Measurements from ENCODE around the gene ZNF577. TPM values are rescaled to one million over a fixed set of nuclear protein-coding genes. Genes with fewer than 3 reads are reported as not detected.

The ZNF577 gene
- 14.7 and 21.3 TPM in 2 replicates for total RNA-seq (ENCODE audit: low replicate concordance)
- long read RNA-seq, transcript ZNF577-218 (7 exons, 1,865 nt): major isoform, 8 of 48 reads
- long read RNA-seq, transcript ZNF577-201 (7 exons, 3,074 nt): minor isoform, 5 of 48 reads
- long read RNA-seq, partial matches to known transcripts: 5 of 48 reads
- long read RNA-seq, other reads (novel, unspliced or antisense): 26 of 48 reads

DNA sequence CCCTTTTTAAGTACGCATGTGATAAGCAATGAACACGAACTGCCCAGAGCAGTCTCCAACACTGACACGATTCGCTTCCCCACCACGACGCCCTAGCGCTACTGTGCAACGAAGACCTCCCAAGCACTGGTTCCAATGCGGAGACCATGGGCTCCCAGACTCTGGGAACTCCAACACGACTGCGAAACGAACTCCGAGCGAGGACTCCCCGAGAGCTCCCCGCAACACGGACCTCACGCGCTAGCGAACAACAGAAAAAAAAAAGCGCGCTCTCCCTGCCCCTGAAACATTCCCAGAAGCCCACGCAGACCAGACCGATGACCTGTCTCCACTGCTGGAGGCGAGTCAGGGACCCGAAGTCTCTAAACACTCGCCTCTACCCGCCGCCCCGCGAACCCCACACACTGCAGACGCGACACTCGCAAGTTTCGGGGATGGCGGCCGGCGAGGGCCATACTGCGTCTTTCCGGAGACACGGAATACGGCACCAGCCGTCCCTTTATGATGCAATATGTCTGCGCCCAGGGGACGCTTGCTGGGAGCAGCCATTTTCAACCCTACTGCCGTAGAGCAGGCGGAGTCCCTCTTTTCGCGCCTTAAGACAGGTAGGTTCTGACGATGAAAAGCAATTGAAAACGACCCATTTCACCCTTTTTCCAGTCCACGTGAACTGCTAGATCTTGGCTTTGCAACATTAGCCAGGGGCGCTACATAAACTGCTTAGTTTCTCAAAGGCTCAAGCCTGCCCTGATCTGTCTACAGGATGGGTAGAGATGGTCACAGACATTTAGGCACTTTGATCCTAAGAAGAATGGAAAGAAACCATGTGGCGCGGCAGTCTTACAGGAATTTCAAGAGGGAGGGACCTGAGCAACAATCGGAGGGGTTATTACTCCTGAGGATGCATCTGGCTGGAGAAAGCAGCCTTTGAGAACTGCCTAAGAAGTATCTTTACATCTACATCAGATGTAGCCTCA, at the start of gene ZNF577:
TSS of gene ZNF577 (minus strand) at position 430 of the 977 bp plus-strand sequence. CDS start 7,569 bp downstream, outside the sequence.
- peaks cover 59% of the 10 kb centered on the region for H3K36me3 Mint-ChIP-seq
- peaks cover 19% of the 10 kb centered on the region for H3K9me3 Mint-ChIP-seq
- peak within 1 kb of the TSS; percentile 99 for H3K4me3 Mint-ChIP-seq
- peak within 1 kb of the TSS; percentile 98 for H3K27ac Mint-ChIP-seq
- DNase-seq (ENCODE audit: extremely low spot score, unreplicated experiment): peak; percentile 90
- no peaks in the 10 kb centered on the region for H3K27me3 Mint-ChIP-seq
- TF ChIP-seq CTCF (conservative IDR thresholded peaks at IDR 0.05): no peak
- peaks cover 11% of the 10 kb centered on the region for H3K4me1 Mint-ChIP-seq (ENCODE audit: unreplicated experiment)

- TF ChIP-seq CTCF (conservative IDR thresholded peaks at IDR 0.05): no peak
- Mint-ChIP-seq H3K36me3 (peaks cover 47% of the 10 kb centered on the region), H3K4me1 (ENCODE audit: unreplicated experiment) (peaks cover 5% of the 10 kb centered on the region), H3K27ac (no peak overlapping the region), H3K4me3 (no peak overlapping the region), H3K27me3 (no peaks in the 10 kb centered on the region), H3K9me3 (peaks cover 5% of the 10 kb centered on the region)
- no peak for DNase-seq (ENCODE audit: extremely low spot score, unreplicated experiment)
Measured at GRCh38 chr19:51931921-51932320, 44.2 kb upstream of the ZNF577 start.

GRCh38 chr19:51927859-51928258, 40.1 kb upstream of the ZNF577 start:
- Mint-ChIP-seq H3K27me3 (no peaks in the 10 kb centered on the region), H3K4me3 (peak overlapping the region; percentile 98), H3K36me3 (peaks cover 26% of the 10 kb centered on the region), H3K4me1 (ENCODE audit: unreplicated experiment) (peaks cover 8% of the 10 kb centered on the region), H3K9me3 (peaks cover 18% of the 10 kb centered on the region), H3K27ac (peak overlapping the region; percentile 98)
- no peak for TF ChIP-seq CTCF (conservative IDR thresholded peaks at IDR 0.05)
- no peak for DNase-seq (ENCODE audit: extremely low spot score, unreplicated experiment)

DNA sequence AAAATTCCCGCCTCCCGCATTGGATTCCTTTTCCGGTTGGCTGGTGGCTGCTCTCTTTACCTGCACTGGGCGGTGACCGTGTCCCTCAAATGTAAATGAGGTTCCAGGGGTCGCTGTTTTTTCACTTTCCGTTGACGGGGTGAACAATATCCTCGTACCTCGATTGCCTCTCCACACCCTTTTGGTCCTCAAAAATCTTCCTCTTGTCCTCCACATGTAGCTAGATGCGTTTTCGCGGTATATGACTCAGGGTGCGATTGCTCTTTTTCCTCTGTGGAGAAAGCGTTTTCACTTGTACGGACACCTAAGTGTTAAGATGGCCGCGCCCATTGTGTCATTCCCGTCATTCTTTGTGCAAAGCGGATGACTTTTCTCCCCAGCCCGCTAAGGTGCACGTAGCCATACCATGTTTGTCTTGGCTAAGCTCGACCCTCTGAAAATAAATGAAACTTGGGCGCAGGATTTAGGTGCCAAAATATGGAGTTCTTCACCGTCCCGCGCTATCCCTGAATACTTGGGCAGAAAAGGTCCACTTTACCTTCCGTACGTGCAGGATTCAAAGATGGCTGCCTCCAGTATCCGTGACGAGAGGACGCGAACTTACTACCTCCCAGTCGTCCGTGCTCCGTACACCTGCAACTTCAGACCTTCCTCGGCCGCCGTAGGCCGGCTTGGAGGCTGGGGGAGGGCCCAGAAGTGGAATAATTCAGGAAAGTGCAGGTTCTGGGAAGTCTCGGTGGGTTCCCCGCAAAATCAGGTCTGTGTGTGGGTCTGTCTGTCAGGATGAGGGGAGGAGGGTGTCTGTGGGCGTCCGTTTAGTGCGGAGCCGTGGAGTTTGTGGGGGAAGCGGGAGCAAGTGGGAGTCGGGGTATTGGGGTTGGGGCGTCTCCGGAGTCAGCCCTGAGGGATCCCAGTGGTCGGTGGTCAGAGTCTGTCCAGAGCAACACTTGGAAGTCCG, 39.3 kb upstream of the ZNF577 start, which contains the start of gene ZNF613:
TSS of gene ZNF613 (plus strand) at position 689 of the 958 bp plus-strand sequence. CDS start 8,749 bp downstream, outside the sequence.
- peak within 1 kb of the TSS; percentile 98 for H3K4me3 Mint-ChIP-seq
- peaks cover 8% of the 10 kb centered on the region for H3K4me1 Mint-ChIP-seq (ENCODE audit: unreplicated experiment)
- peaks cover 18% of the 10 kb centered on the region for H3K9me3 Mint-ChIP-seq
- H3K27ac Mint-ChIP-seq: peak within 1 kb of the TSS; percentile 98
- H3K27me3 Mint-ChIP-seq: no peaks in the 10 kb centered on the region
- peak; percentile 86 for DNase-seq (ENCODE audit: extremely low spot score, unreplicated experiment)
- peak; percentile 51 for TF ChIP-seq CTCF (conservative IDR thresholded peaks at IDR 0.05)
- peaks cover 26% of the 10 kb centered on the region for H3K36me3 Mint-ChIP-seq

DNA sequence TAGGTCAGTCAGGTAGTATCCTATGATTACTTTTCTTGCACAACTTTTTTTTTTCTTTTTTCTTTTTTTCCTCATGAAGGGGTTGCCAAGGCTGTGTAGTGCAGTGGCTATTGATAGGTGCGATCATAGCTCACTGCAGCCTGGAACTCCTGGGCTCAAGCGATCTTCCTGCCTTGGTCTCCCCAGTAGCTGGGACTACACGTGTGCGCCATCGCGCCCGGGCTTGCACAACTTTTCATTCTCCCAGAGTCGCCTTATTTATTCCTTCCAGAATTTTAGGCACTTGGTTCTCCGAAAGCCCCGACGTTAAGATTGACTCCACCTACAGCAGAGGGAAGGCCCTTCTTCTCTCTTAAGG, 38.7 kb upstream of the ZNF577 start:
- peaks cover 20% of the 10 kb centered on the region for H3K9me3 Mint-ChIP-seq
- peak overlapping the region; percentile 98 for H3K4me3 Mint-ChIP-seq
- no peak for DNase-seq (ENCODE audit: extremely low spot score, unreplicated experiment)
- peaks cover 21% of the 10 kb centered on the region for H3K36me3 Mint-ChIP-seq
- H3K4me1 Mint-ChIP-seq (ENCODE audit: unreplicated experiment): peaks cover 8% of the 10 kb centered on the region
- no peak for TF ChIP-seq CTCF (conservative IDR thresholded peaks at IDR 0.05)
- H3K27me3 Mint-ChIP-seq: no peaks in the 10 kb centered on the region
- H3K27ac Mint-ChIP-seq: peak overlapping the region; percentile 98

Measured in type B pancreatic cell (in vitro differentiated cells).